Measurements from ENCODE around the gene NAP1L5.

GRCh38 chr4:88698519-88698918 lies 890 bp upstream of the NAP1L5 start:
- no peak for TF ChIP-seq EGR1 (IDR thresholded peaks at IDR 0.05; ENCODE audit: low read depth in 2 of 2)
- TF ChIP-seq CTCF (IDR thresholded peaks at IDR 0.05; ENCODE audit: low read depth, low read length, missing input control) = no peak
- TF ChIP-seq FOXA1 (IDR thresholded peaks at IDR 0.05) = no peak
- no peak for TF ChIP-seq MAX (IDR thresholded peaks at IDR 0.05)
- TF ChIP-seq REST (IDR thresholded peaks at IDR 0.05) = no peak
- no peak for TF ChIP-seq RAD21 (IDR thresholded peaks at IDR 0.05)
